ENCODE results near the gene AFF2. TPM values are rescaled to one million over a fixed set of nuclear protein-coding genes. Genes with fewer than 3 reads are reported as not detected.

Gene AFF2
- total RNA-seq, 1 experiment from 2014 or later = 0.16 TPM

DNA sequence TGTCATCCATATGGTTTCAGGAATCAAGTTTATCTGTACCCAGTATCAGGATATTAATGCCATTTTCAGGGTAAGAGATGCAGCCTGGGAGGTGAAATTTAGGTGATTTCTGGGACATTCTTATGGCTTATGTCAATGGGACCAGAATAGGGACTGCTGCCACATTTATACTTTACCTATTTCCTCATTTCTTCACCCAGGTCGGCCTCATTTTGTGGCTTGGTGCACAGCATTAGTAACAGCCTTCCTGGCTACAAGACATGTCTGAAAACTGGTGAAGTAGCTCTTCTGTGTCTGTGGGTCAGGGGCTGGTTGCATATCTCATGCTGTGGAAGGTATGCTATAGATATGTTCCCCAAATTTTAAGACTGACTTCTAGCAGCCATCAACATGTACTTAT lies 284.8 kb downstream of the AFF2 start:
- Mint-ChIP-seq H3K27me3 (ENCODE audit: insufficient read depth, unreplicated experiment) (peaks cover 2% of the 10 kb centered on the region), H3K4me3 (ENCODE audit: unreplicated experiment) (no peak overlapping the region)

DNA sequence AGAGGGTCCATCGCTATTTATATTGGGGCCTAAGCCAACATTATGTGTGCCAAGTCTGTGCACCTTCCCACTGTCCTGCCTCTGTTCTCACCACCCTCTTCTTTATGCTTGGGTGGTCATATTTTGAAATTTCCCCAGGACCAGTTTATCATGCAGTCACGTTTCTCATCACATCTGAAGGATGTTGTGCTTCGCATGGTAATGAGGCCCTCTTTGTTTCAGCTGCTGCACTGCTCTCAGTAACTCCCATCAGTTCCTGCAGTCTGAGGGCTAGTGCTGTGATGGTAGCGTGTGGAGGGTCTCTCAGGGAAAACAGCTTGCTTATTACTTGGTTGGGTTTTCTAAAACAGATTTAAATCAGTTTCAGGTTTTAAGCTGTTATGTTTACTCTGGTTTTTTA lies 288.0 kb downstream of the AFF2 start:
- H3K27me3 Mint-ChIP-seq (ENCODE audit: insufficient read depth, unreplicated experiment) = no peaks in the 10 kb centered on the region
- Histone ChIP-seq H3K27me3 (replicated peaks; ENCODE audit: control insufficient read depth, insufficient read depth, low read length) (no peaks in the 10 kb centered on the region), H3K9me3 (no peaks in the 10 kb centered on the region), H3K4me3 (ENCODE audit: low read depth, low read length) (no peak overlapping the region), H3K4me1 (no peaks in the 10 kb centered on the region), H3K36me3 (ENCODE audit: control insufficient read depth, insufficient read depth, low read length) (no peaks in the 10 kb centered on the region)
- H3K27ac Mint-ChIP-seq (ENCODE audit: unreplicated experiment) = no peak overlapping the region
- no peaks in the 10 kb centered on the region for H3K9me3 Mint-ChIP-seq (ENCODE audit: unreplicated experiment)
- H3K4me3 Mint-ChIP-seq (ENCODE audit: unreplicated experiment) = no peak overlapping the region
- TF ChIP-seq, protein P1, sequence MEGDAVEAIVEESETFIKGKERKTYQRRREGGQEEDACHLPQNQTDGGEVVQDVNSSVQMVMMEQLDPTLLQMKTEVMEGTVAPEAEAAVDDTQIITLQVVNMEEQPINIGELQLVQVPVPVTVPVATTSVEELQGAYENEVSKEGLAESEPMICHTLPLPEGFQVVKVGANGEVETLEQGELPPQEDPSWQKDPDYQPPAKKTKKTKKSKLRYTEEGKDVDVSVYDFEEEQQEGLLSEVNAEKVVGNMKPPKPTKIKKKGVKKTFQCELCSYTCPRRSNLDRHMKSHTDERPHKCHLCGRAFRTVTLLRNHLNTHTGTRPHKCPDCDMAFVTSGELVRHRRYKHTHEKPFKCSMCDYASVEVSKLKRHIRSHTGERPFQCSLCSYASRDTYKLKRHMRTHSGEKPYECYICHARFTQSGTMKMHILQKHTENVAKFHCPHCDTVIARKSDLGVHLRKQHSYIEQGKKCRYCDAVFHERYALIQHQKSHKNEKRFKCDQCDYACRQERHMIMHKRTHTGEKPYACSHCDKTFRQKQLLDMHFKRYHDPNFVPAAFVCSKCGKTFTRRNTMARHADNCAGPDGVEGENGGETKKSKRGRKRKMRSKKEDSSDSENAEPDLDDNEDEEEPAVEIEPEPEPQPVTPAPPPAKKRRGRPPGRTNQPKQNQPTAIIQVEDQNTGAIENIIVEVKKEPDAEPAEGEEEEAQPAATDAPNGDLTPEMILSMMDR (IDR thresholded peaks at IDR 0.05; ENCODE audit: insufficient read depth in 1 of 2, low read depth in 1 of 2, low read length in 1 of 2, severe bottlenecking in 1 of 2, unreplicated experiment in 1 of 2) = no peak
- POLR2A ChIA-PET = no interaction called here
- intact Hi-C loops (cut with micrococcal nuclease; ENCODE audit: unreplicated experiment) = no loop called here
- BruUV-seq (replicated peaks) = no TSS peak
- H3K36me3 Mint-ChIP-seq (ENCODE audit: insufficient read depth, unreplicated experiment) = no peaks in the 10 kb centered on the region
- CTCF ChIA-PET = no interaction called here
- no peak for DNase-seq
- H3K4me1 Mint-ChIP-seq (ENCODE audit: low read depth, unreplicated experiment) = no peaks in the 10 kb centered on the region

More for the DNA sequence above, 284.8 kb downstream of the AFF2 start:
- no TSS peak for BruUV-seq (replicated peaks)
- Histone ChIP-seq H3K27me3 (replicated peaks; ENCODE audit: control insufficient read depth, insufficient read depth, low read length) (no peaks in the 10 kb centered on the region), H3K36me3 (ENCODE audit: control insufficient read depth, insufficient read depth, low read length) (no peaks in the 10 kb centered on the region), H3K9me3 (no peaks in the 10 kb centered on the region), H3K4me1 (no peaks in the 10 kb centered on the region), H3K4me3 (ENCODE audit: low read depth, low read length) (no peak overlapping the region)
- TF ChIP-seq, protein P1 (IDR thresholded peaks at IDR 0.05; ENCODE audit: insufficient read depth in 1 of 2, low read depth in 1 of 2, low read length in 1 of 2, severe bottlenecking in 1 of 2, unreplicated experiment in 1 of 2) = no peak
- CTCF ChIA-PET = no interaction called here
- H3K27ac Mint-ChIP-seq (ENCODE audit: unreplicated experiment) = no peak overlapping the region
- POLR2A ChIA-PET = no interaction called here
- intact Hi-C loops (cut with micrococcal nuclease; ENCODE audit: unreplicated experiment) = no loop called here
- H3K4me1 Mint-ChIP-seq (ENCODE audit: low read depth, unreplicated experiment) = no peaks in the 10 kb centered on the region
- no peak for DNase-seq
- no peaks in the 10 kb centered on the region for H3K36me3 Mint-ChIP-seq (ENCODE audit: insufficient read depth, unreplicated experiment)
- H3K9me3 Mint-ChIP-seq (ENCODE audit: unreplicated experiment) = no peaks in the 10 kb centered on the region

DNA sequence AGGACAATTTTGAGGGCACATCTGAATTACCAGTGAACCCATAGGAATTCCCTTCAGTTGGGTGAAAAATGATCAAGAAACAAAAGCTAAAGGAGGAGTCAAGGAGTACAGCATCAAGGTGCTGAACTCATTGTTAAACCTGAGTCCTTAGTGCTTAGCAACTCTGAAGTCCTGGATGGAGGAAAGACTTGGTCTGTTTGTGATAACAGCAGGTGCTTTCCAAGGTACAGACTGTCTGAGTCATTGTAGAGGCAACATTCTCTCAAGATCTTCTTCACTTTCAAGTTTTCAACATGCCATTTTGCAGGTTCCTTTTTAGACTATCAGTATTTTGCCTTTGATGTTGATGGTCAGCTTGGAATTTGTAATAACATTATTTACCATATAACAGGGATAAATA lies 293.9 kb downstream of the AFF2 start:
- H3K27me3 ChIP-seq (replicated peaks; ENCODE audit: control insufficient read depth, insufficient read depth, low read length) = no peaks in the 10 kb centered on the region
- BruUV-seq (replicated peaks) = no TSS peak
- intact Hi-C loops (cut with micrococcal nuclease; ENCODE audit: unreplicated experiment) = no loop called here
- H3K27ac Mint-ChIP-seq (ENCODE audit: unreplicated experiment) = no peak overlapping the region
- H3K36me3 Mint-ChIP-seq (ENCODE audit: insufficient read depth, unreplicated experiment) = no peaks in the 10 kb centered on the region
- CTCF ChIA-PET = no interaction called here
- H3K4me3 Mint-ChIP-seq (ENCODE audit: unreplicated experiment) = no peak overlapping the region
- no peaks in the 10 kb centered on the region for H3K27me3 Mint-ChIP-seq (ENCODE audit: insufficient read depth, unreplicated experiment)
- no peak overlapping the region for H3K4me3 ChIP-seq (ENCODE audit: low read depth, low read length)
- no peaks in the 10 kb centered on the region for H3K4me1 ChIP-seq
- TF ChIP-seq, protein P1 (IDR thresholded peaks at IDR 0.05; ENCODE audit: insufficient read depth in 1 of 2, low read depth in 1 of 2, low read length in 1 of 2, severe bottlenecking in 1 of 2, unreplicated experiment in 1 of 2) = no peak
- H3K36me3 ChIP-seq (ENCODE audit: control insufficient read depth, insufficient read depth, low read length) = no peaks in the 10 kb centered on the region
- H3K9me3 Mint-ChIP-seq (ENCODE audit: unreplicated experiment) = no peaks in the 10 kb centered on the region
- H3K9me3 ChIP-seq = no peaks in the 10 kb centered on the region
- DNase-seq = no peak
- H3K4me1 Mint-ChIP-seq (ENCODE audit: low read depth, unreplicated experiment) = no peaks in the 10 kb centered on the region
- POLR2A ChIA-PET = no interaction called here
